AG04450 (cell line): Measurements from ENCODE around the gene DHRS12. TPM values are rescaled to one million over a fixed set of nuclear protein-coding genes. Genes with fewer than 3 reads are reported as not detected.

ENCODE experiments used
- CTCF ChIA-PET: fragments of 300-600, 350-600 bp; formaldehyde crosslinking; extraction: SDS; loops from one replicate; lab custom pipeline; 2022; ENCODE audit warnings: antibody characterized with exemption, inconsistent platforms; lab: Charles Lee
- POLR2A ChIA-PET: fragments of 350-600 bp; formaldehyde crosslinking; extraction: SDS; loops from one replicate; lab custom pipeline; 2021; ENCODE audit warnings: antibody characterized with exemption, inconsistent platforms; lab: Yijun Ruan, JAX
- DNase-seq: peaks from one replicate; pipeline ENCODE4 v3.0.0-alpha.2; 2011; ENCODE audit warnings: low read depth, low spot score
- H3K27ac ChIP-seq: one replicate; pipeline ENCODE4 v1.5.1; 2012; ENCODE audit warnings: low read depth, low read length, control low read depth
- H3K27me3 ChIP-seq: one replicate; pipeline ENCODE4 v1.6.0; 2012; ENCODE audit warnings: low read length; ENCODE audit not compliant: control insufficient read depth, insufficient read depth
- H3K4me3 ChIP-seq: 2 replicates; pipeline ENCODE4 v1.5.1; 2011; ENCODE audit warnings: mild to moderate bottlenecking, low read depth, low read length, control low read depth
- H3K9me3 ChIP-seq: 2 replicates; pipeline ENCODE4 v1.5.1; 2012; ENCODE audit warnings: low read length; ENCODE audit not compliant: control insufficient read depth, insufficient read depth
- polyA plus RNA-seq: library from polyadenylated mRNA; depleted of rRNA; stranded (reverse); fragments of >200 nt; gene quantifications from 2 replicates; pipeline ENCODE4 v1.2.3, GENCODE V29; 2011
- TF ChIP-seq, protein P1 (sequence below): IDR thresholded peaks from 2 replicates; pipeline ENCODE4 v1.5.1; 2011; ENCODE audit warnings: low read depth, low read length, control low read depth, inconsistent platforms

The DHRS12 gene
- polyA plus RNA-seq, 1 experiment, result 3.7 TPM

DNA sequence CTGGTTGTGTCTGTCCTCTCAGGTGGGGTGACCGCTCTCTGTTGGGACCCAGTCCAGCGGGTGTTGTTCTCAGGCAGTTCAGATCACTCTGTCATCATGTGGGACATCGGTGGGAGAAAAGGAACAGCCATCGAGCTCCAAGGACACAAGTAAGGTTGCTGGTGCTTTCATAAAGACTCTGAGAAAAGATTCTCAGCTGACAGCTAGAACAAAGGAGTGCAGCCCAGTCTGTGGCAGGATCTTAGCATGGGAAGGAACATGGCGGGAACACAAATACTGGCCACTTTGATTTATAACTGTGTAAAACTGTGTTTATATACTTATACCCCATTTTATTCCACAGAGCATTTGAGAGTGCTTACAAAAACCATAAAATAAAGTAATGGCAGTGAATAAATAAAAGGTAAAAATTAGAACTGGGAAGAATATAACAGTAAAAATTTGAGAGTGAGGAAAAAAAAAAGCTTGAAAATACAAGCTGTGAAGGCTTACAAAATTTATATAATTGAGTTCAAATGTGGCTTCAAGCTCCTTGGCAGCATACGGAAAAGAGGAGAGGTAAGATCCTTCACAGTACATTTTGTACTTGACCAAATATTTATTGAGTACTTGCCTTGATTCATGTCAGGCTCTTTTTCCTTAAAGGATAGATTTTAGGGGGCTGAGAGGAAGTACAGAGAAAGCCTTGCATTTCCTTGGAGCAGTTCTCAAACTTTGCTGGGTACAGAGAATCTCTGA lies 64.8 kb downstream of the DHRS12 start:
- ChIA-PET CTCF (interaction anchor here (0.7 to 0.9 kb wide), 3 partner anchors 11 to 294 kb away, joined by 3 to 4 read pairs (median 3); no protein-coding TSS in a partner anchor), POLR2A (no interaction called here)
- no peak overlapping the region for H3K27ac ChIP-seq

DNA sequence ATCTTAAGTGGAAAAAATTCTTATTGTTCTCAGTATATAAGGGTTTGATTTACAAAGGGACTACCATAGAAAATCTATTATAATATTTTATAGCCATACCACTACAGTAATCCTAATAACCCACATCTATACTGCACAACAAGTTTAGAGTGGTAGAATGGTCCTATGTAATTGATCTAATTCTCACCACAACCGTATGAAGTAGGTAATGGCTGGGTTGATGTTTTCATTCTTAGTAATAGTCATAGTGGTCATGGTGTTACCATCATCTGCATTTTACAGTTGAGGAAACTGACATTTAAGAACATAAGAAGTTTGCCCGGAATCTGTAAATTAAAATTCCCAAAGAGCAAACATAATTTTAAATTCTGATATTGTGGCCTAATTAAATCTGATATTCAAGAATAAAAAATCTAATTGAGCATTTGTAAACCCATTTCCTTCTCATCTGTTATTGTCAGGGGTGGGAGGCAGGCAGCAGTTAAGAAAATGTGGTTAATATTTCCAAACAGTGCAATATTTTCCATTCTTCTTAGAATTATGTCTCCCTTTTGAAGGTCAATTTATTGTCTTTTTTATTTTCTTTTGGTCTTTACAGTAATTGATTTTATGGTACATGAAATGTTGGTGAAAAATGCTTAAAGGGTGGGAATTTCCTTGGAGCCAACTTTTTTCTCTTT lies 65.6 kb downstream of the DHRS12 start:
- CTCF ChIA-PET, result no interaction called here
- no peaks in the 10 kb centered on the region for H3K9me3 ChIP-seq
- no peak overlapping the region for H3K4me3 ChIP-seq
- TF ChIP-seq, protein P1, sequence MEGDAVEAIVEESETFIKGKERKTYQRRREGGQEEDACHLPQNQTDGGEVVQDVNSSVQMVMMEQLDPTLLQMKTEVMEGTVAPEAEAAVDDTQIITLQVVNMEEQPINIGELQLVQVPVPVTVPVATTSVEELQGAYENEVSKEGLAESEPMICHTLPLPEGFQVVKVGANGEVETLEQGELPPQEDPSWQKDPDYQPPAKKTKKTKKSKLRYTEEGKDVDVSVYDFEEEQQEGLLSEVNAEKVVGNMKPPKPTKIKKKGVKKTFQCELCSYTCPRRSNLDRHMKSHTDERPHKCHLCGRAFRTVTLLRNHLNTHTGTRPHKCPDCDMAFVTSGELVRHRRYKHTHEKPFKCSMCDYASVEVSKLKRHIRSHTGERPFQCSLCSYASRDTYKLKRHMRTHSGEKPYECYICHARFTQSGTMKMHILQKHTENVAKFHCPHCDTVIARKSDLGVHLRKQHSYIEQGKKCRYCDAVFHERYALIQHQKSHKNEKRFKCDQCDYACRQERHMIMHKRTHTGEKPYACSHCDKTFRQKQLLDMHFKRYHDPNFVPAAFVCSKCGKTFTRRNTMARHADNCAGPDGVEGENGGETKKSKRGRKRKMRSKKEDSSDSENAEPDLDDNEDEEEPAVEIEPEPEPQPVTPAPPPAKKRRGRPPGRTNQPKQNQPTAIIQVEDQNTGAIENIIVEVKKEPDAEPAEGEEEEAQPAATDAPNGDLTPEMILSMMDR, result no peak
- H3K27me3 ChIP-seq, result no peaks in the 10 kb centered on the region
- POLR2A ChIA-PET, result no interaction called here
- no peak for DNase-seq
- H3K27ac ChIP-seq, result no peak overlapping the region

More for the DNA sequence above, 64.8 kb downstream of the DHRS12 start:
- Histone ChIP-seq H3K4me3 (no peak overlapping the region), H3K9me3 (no peaks in the 10 kb centered on the region), H3K27me3 (no peaks in the 10 kb centered on the region)
- TF ChIP-seq, protein P1, result no peak
- DNase-seq, result no peak

DNA sequence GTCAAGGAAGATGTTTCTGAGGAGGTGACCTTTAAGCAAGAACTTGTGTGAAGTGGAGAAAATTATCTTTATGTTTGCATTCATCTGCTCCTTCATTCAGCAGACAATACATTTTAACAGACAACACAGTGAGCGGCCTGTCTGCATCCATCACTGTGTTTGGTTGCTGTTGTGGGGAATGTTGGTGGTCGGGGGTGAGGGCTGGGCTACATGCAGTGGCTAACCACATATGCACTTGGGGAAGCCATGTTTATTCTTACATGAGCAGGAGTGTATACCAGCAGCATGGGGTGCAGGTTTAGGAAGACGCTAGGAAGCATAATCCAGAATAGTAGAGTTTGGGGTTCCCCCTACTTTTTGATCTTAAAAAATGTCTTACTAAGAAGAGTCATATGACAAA lies 66.4 kb downstream of the DHRS12 start:
- no peaks in the 10 kb centered on the region for H3K9me3 ChIP-seq
- no peak overlapping the region for H3K27ac ChIP-seq
- no peaks in the 10 kb centered on the region for H3K27me3 ChIP-seq
- ChIA-PET CTCF (interaction anchor here (0.9 kb wide), 1 partner anchor 19 kb away, joined by 5 read pairs; no protein-coding TSS in a partner anchor), POLR2A (no interaction called here)
- no peak for DNase-seq
- no peak overlapping the region for H3K4me3 ChIP-seq
- TF ChIP-seq, protein P1, result no peak

DNA sequence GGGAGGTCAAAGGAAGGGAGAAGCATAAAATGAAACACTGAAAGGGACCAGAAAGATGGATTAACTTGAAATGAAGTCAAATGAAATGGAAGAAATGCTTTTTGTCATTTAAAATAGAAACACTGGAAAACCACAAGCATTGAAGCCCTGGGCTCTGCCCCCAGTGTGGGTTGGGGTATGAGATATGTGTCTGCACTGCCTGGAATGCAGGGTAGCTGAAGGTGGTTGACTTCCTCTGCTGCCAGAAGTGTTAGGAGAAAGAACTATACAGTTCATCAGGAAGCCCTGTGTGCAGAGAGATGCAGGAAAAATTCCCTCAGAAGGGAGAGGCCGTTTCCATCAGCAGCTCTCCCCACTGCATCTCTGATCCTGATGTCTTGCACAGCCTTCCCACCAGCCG lies 69.2 kb downstream of the DHRS12 start:
- no peak for DNase-seq
- TF ChIP-seq, protein P1, result no peak
- POLR2A ChIA-PET, result no interaction called here
- CTCF ChIA-PET, result no interaction called here
- no peak overlapping the region for H3K4me3 ChIP-seq
- no peaks in the 10 kb centered on the region for H3K9me3 ChIP-seq
- no peaks in the 10 kb centered on the region for H3K27me3 ChIP-seq
- H3K27ac ChIP-seq, result no peak overlapping the region
